NCI-H524 treated with DMSO at 0.1 percent for 48 hours (cell line): ENCODE results near the gene PCA3.
A peak's percentile ranks its signal among the peaks of the same experiment; 100 is the strongest.
"Not testable (repeated sequence)": the region's sequence is repeated elsewhere in the genome, so short reads cannot be mapped to it uniquely, and the experiment has no call there.

Source experiments
- DNase-seq: peaks from one replicate; lab custom pipeline; 2025; lab: John Stamatoyannopoulos, UW

Gene PCA3

GRCh38 chr9:76764138-76764537, at the start of gene PCA3:
Gene PCA3 (plus strand): TSS chr9:76764438.
- DNase-seq: no peak

GRCh38 chr9:76716085-76716672, 48.1 kb upstream of the PCA3 start:
- no peak for DNase-seq

GRCh38 chr9:76717176-76717575, 47.1 kb upstream of the PCA3 start:
- DNase-seq: no peak

- DNase-seq: no peak
Measured at GRCh38 chr9:76717613-76718012, 46.6 kb upstream of the PCA3 start.

- no peak for DNase-seq
Measured at GRCh38 chr9:76718166-76718565, 46.1 kb upstream of the PCA3 start.

- DNase-seq: no peak
Measured at GRCh38 chr9:76720245-76720644, 44.0 kb upstream of the PCA3 start.

GRCh38 chr9:76725011-76725546, 39.2 kb upstream of the PCA3 start:
- DNase-seq: no peak

- DNase-seq: no peak
Measured at GRCh38 chr9:76725885-76726284, 38.4 kb upstream of the PCA3 start.

- DNase-seq: no peak
Measured at GRCh38 chr9:76729116-76729515, 35.1 kb upstream of the PCA3 start.

- no peak for DNase-seq
Measured at GRCh38 chr9:76729980-76730737, 34.1 kb upstream of the PCA3 start.

GRCh38 chr9:76730801-76731200, 33.4 kb upstream of the PCA3 start:
- no peak for DNase-seq

- DNase-seq: no peak
Measured at GRCh38 chr9:76732341-76732958, 31.8 kb upstream of the PCA3 start.

GRCh38 chr9:76733096-76733495, 31.1 kb upstream of the PCA3 start:
- no peak for DNase-seq

GRCh38 chr9:76734716-76735115, 29.5 kb upstream of the PCA3 start:
- DNase-seq: no peak

GRCh38 chr9:76737154-76737902, 26.9 kb upstream of the PCA3 start:
- DNase-seq: no peak

GRCh38 chr9:76738402-76738801, 25.8 kb upstream of the PCA3 start:
- DNase-seq: no peak

- DNase-seq: no peak
Measured at GRCh38 chr9:76741524-76741923, 22.7 kb upstream of the PCA3 start.

- not testable (repeated sequence) for DNase-seq
Measured at GRCh38 chr9:76742890-76743289, 21.3 kb upstream of the PCA3 start.

- no peak for DNase-seq
Measured at GRCh38 chr9:76743931-76744330, 20.3 kb upstream of the PCA3 start.

GRCh38 chr9:76744336-76744735, 19.9 kb upstream of the PCA3 start:
- DNase-seq: no peak

GRCh38 chr9:76751001-76751400, 13.2 kb upstream of the PCA3 start:
- DNase-seq: peak; percentile 27

GRCh38 chr9:76756268-76756640, 8.0 kb upstream of the PCA3 start:
- DNase-seq: no peak
